Breast epithelium (tissue), 4 donors: Measurements from ENCODE around the gene DCDC2B. TPM values are rescaled to one million over a fixed set of nuclear protein-coding genes. Genes with fewer than 3 reads are reported as not detected.

Experiments
- DNase-seq, 2 donors: peaks; one replicate each; pipeline ENCODE4 v3.0.0-alpha.2; 2019; ENCODE audit warnings: low spot score in 2 of 2
- H3K27ac ChIP-seq, 2 donors: fragments of 200-600 bp; sonication (generic) in 1 of 2; one replicate each; pipeline ENCODE4 v1.5.1; 2016 to 2019; ENCODE audit warnings: mild to moderate bottlenecking in 1 of 2
- H3K27me3 ChIP-seq, 2 donors: fragments of 200-600 bp; sonication (generic) in 1 of 2; one replicate each; pipeline versions ENCODE4 v1.5.1 to v1.6.0; 2017 to 2019; ENCODE audit warnings: control low read depth in 1 of 2, mild to moderate bottlenecking in 1 of 2
- H3K36me3 ChIP-seq: fragments of 200-600 bp; one replicate; pipeline ENCODE4 v1.5.1; 2019
- H3K4me1 ChIP-seq, 2 donors: fragments of 200-600 bp; sonication (generic); one replicate each; pipeline ENCODE4 v1.5.1; 2016 to 2019; ENCODE audit warnings: control low read depth in 1 of 2
- H3K4me3 ChIP-seq, 3 donors: fragments of 200-600 bp; sonication (generic); 1 replicate in 2 of 3; 2 replicates in 1 of 3; pipeline ENCODE4 v1.5.1; 2016 to 2019; ENCODE audit warnings: mild to moderate bottlenecking in 3 of 3, moderate library complexity in 2 of 3
- H3K9me3 ChIP-seq, 2 donors: fragments of 200-600 bp; sonication (generic) in 1 of 2; one replicate each; pipeline ENCODE4 v1.5.1; 2016 to 2019; ENCODE audit warnings: control low read depth in 1 of 2
- POLR2A ChIP-seq: fragments of 450-650 bp; IDR thresholded peaks from one replicate; pipeline ENCODE4 v1.6.1; 2016; ENCODE audit warnings: antibody characterized with exemption, mild to moderate bottlenecking, moderate library complexity
- POLR2AphosphoS5 ChIP-seq, 3 donors: sonication (generic); formaldehyde crosslinking; IDR thresholded peaks; one replicate each; pipeline ENCODE4 v1.6.1; 2017; ENCODE audit warnings: antibody characterized with exemption in 3 of 3
- intact Hi-C: fragments of 100-400 bp; cut with DNase I; formaldehyde crosslinking; loops from one replicate; pipeline ENCODE4 v1.15.1; 2023; ENCODE audit warnings: low total_unique reads
- total RNA-seq, 3 donors: library from RNA; depleted of rRNA; stranded (reverse); fragments of >200 nt; gene quantifications; one replicate each; pipeline ENCODE4 v1.1.0, GENCODE V29; 2016
- TF ChIP-seq, protein P1 (sequence below), 3 donors: fragments of 450-650 bp; IDR thresholded peaks; one replicate each; pipeline ENCODE4 v1.5.1; 2016 to 2017; ENCODE audit warnings: antibody characterized with exemption in 3 of 3, mild to moderate bottlenecking in 3 of 3, moderate library complexity in 3 of 3

DCDC2B gene
- total RNA-seq, 3 donors from 2014 or later: 0.33 TPM; not detected in 2

DNA sequence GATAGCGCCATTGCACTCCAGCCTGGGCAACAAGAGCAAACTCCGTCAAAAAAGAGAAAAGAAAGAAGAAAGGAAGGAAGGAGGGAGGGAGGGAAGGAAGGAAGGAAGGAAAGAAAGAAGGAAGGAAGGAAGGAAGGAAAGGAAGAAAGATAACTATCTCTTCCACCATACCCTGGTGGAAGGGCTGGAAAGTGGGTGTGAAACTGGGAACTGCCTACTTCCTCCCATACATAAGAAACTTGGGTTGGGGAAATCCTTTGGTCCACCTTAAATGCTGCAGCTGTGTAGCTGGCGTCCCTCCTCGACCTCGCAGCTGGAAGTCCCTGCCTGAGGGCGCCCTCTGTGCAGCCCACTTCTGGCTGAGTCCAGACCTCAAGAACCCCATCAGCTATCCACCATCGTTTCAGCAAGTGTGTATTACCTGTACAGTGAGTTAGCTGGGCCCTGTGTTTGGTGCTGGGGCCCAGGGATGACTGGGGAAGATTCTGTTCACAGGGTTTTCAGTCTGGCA is 33.5 kb downstream of the DCDC2B start:
- intact Hi-C loops: no loop called here
- peak overlapping the region in 1 of 2 donors; percentile 74 for H3K27ac ChIP-seq
- peaks cover 3 to 9% of the 10 kb centered on the region in 2 donors for H3K4me1 ChIP-seq
- DNase-seq: no peak
- H3K36me3 ChIP-seq: no peaks in the 10 kb centered on the region
- peak overlapping the region in 1 of 3 donors; percentile 30 for H3K4me3 ChIP-seq
- no peaks in the 10 kb centered on the region for H3K9me3 ChIP-seq
- H3K27me3 ChIP-seq: no peaks in the 10 kb centered on the region
- TF ChIP-seq POLR2A (no peak), POLR2AphosphoS5 (IDR thresholded peaks at IDR 0.05) (no peak)
- TF ChIP-seq, protein P1, sequence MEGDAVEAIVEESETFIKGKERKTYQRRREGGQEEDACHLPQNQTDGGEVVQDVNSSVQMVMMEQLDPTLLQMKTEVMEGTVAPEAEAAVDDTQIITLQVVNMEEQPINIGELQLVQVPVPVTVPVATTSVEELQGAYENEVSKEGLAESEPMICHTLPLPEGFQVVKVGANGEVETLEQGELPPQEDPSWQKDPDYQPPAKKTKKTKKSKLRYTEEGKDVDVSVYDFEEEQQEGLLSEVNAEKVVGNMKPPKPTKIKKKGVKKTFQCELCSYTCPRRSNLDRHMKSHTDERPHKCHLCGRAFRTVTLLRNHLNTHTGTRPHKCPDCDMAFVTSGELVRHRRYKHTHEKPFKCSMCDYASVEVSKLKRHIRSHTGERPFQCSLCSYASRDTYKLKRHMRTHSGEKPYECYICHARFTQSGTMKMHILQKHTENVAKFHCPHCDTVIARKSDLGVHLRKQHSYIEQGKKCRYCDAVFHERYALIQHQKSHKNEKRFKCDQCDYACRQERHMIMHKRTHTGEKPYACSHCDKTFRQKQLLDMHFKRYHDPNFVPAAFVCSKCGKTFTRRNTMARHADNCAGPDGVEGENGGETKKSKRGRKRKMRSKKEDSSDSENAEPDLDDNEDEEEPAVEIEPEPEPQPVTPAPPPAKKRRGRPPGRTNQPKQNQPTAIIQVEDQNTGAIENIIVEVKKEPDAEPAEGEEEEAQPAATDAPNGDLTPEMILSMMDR (IDR thresholded peaks at IDR 0.05): no peak

DNA sequence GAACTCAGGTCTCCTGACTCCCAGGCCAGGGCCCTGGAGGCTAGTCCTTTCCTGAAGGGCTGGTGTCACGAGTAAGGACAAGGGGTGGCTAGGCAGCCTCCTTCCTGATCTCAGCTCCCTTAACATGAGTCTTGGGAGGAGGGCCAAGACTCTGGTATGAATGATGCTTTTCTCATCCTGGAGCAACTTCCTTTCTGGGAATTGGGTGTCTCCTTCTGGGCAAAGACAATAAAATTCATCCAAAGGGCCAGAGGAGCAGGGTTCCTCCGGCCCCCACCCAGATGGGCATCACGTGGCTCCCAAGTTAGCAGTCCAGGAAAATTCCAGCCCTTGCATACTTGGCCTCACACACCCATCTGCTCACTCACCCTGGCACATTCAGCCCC is 38.0 kb downstream of the DCDC2B start, which contains the start of gene FAM167B:
Gene FAM167B, plus strand, starts transcription at position 335 of the 386 bp plus-strand sequence. CDS start 200 bp downstream, outside the sequence.
- Histone ChIP-seq H3K27ac (peak within 1 kb of the TSS; percentile 22 to 87), H3K4me3 (peak within 1 kb of the TSS in 1 of 3 donors; percentile 7), H3K27me3 (no peaks in the 10 kb centered on the region), H3K4me1 (peaks cover 3 to 10% of the 10 kb centered on the region in 2 donors), H3K9me3 (no peaks in the 10 kb centered on the region), H3K36me3 (no peaks in the 10 kb centered on the region)
- DNase-seq: peak in 1 of 2 donors; percentile 71
- TF ChIP-seq, protein P1 (IDR thresholded peaks at IDR 0.05): no peak
- peak; percentile 36 to 68 (median 57) for TF ChIP-seq POLR2AphosphoS5 (IDR thresholded peaks at IDR 0.05)
- no peak for TF ChIP-seq POLR2A
- intact Hi-C loops: no loop called here

DNA sequence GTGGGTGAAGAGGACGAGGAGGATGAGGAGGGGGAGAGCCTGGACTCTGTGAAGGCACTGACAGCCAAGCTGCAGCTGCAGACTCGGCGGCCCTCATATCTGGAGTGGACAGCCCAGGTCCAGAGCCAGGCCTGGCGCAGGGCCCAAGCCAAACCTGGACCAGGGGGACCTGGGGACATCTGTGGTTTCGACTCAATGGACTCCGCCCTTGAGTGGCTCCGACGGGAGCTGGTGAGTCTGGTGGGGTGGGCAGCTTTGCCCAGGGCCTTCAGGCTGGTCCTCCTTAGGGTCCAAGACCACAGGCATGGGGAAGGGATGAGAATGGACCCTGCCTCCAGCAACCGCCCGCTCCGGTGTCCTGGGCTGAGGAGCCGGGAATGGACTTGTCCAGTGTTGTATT is 38.6 kb downstream of the DCDC2B start:
- TF ChIP-seq, protein P1 (IDR thresholded peaks at IDR 0.05): no peak
- TF ChIP-seq POLR2AphosphoS5 (IDR thresholded peaks at IDR 0.05) (no peak), POLR2A (no peak)
- Histone ChIP-seq H3K36me3 (no peaks in the 10 kb centered on the region), H3K9me3 (no peaks in the 10 kb centered on the region), H3K4me1 (peaks cover 3 to 10% of the 10 kb centered on the region in 2 donors), H3K27ac (peak overlapping the region; percentile 22 to 87), H3K27me3 (no peaks in the 10 kb centered on the region), H3K4me3 (peak overlapping the region in 1 of 3 donors; percentile 7)
- DNase-seq: no peak
- intact Hi-C loops: no loop called here

DNA sequence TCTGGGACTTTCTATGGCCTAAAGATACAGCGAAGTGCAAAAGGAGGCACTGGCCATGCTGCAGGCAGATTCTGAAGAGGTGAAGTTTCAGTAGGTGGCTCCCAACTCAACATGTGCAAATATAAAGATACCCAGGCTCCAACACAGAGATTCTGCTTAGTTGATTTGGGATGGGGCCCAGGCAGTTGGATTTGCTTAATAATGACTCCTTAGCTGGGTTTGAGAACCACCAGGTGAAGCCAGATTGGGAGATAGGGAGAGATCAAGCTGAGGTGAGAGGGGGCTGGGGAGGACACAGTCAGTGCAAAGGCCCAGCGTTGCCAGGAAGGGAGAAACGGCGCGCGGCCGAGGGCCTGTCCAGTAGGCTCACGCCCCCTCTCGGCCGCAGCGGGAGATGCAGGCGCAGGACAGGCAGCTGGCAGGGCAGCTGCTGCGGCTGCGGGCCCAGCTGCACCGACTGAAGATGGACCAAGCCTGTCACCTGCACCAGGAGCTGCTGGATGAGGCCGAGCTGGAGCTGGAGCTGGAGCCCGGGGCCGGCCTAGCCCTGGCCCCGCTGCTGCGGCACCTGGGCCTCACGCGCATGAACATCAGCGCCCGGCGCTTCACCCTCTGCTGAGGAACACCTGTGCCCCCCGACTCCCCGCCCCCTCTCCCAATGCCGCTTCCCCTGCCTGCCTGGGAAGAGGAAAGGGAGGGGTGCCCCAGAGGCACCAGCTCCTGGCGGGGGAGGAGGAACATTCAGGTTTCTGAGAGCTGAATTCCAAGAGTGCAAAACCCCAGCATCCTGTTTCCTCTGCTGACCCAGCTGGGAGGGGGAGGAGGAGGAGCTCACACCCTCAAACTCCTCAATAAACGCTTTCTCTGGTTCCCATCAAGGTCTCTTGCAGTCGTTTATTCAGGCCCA is 39.3 kb downstream of the DCDC2B start:
- H3K4me3 ChIP-seq: peak overlapping the region in 2 of 3 donors; percentile 35 to 45
- DNase-seq: peak; percentile 78 to 83
- peak overlapping the region; percentile 22 to 87 for H3K27ac ChIP-seq
- no peaks in the 10 kb centered on the region for H3K27me3 ChIP-seq
- H3K36me3 ChIP-seq: no peaks in the 10 kb centered on the region
- H3K4me1 ChIP-seq: peaks cover 3 to 10% of the 10 kb centered on the region in 2 donors
- intact Hi-C loops: no loop called here
- H3K9me3 ChIP-seq: no peaks in the 10 kb centered on the region
- TF ChIP-seq POLR2AphosphoS5 (IDR thresholded peaks at IDR 0.05) (peak in 1 of 3 donors; percentile 45), POLR2A (no peak)
- TF ChIP-seq, protein P1 (IDR thresholded peaks at IDR 0.05): peak; percentile 40 to 79 (median 70)
